ENCODE results near the gene ADCY5.
A peak's percentile ranks its signal among the peaks of the same experiment; 100 is the strongest.

ADCY5 gene

GRCh38 chr3:123369085-123369484 is 79.8 kb downstream of the ADCY5 start:
- Histone ChIP-seq H3K9ac (ENCODE audit: low read length in 2 of 2) (no peak overlapping the region), H3K9me3 (ENCODE audit: control insufficient read depth in 2 of 2, low read length in 2 of 2) (no peaks in the 10 kb centered on the region), H3K27me3 (ENCODE audit: control insufficient read depth in 1 of 2, insufficient read depth in 2 of 2, low read length in 2 of 2) (no peaks in the 10 kb centered on the region), H3K36me3 (ENCODE audit: control insufficient read depth in 2 of 2, insufficient read depth in 2 of 2, low read length in 2 of 2) (no peaks in the 10 kb centered on the region), H3K4me3 (ENCODE audit: low read length in 2 of 2) (no peak overlapping the region), H3K4me1 (ENCODE audit: control insufficient read depth, insufficient read depth, low read length) (peaks cover 72% of the 10 kb centered on the region), H3K27ac (ENCODE audit: low read length) (peak overlapping the region; percentile 87)

- Histone ChIP-seq H3K4me3 (ENCODE audit: low read length in 2 of 2) (no peak overlapping the region), H3K27me3 (ENCODE audit: control insufficient read depth in 1 of 2, insufficient read depth in 2 of 2, low read length in 2 of 2) (no peaks in the 10 kb centered on the region), H3K9ac (ENCODE audit: low read length in 2 of 2) (no peak overlapping the region), H3K4me1 (ENCODE audit: control insufficient read depth, insufficient read depth, low read length) (peaks cover 63% of the 10 kb centered on the region), H3K27ac (ENCODE audit: low read length) (peak overlapping the region; percentile 55), H3K9me3 (ENCODE audit: control insufficient read depth in 2 of 2, low read length in 2 of 2) (no peaks in the 10 kb centered on the region), H3K36me3 (ENCODE audit: control insufficient read depth in 2 of 2, insufficient read depth in 2 of 2, low read length in 2 of 2) (no peaks in the 10 kb centered on the region)
Observed at GRCh38 chr3:123367467-123368154, 81.3 kb downstream of the ADCY5 start.

- Histone ChIP-seq H3K9me3 (ENCODE audit: control insufficient read depth in 2 of 2, low read length in 2 of 2) (no peaks in the 10 kb centered on the region), H3K4me1 (ENCODE audit: control insufficient read depth, insufficient read depth, low read length) (peaks cover 49% of the 10 kb centered on the region), H3K27ac (ENCODE audit: low read length) (peak overlapping the region; percentile 41), H3K27me3 (ENCODE audit: control insufficient read depth in 1 of 2, insufficient read depth in 2 of 2, low read length in 2 of 2) (no peaks in the 10 kb centered on the region), H3K4me3 (ENCODE audit: low read length in 2 of 2) (no peak overlapping the region), H3K9ac (ENCODE audit: low read length in 2 of 2) (no peak overlapping the region), H3K36me3 (ENCODE audit: control insufficient read depth in 2 of 2, insufficient read depth in 2 of 2, low read length in 2 of 2) (no peaks in the 10 kb centered on the region)
Observed at GRCh38 chr3:123365450-123366143, 83.3 kb downstream of the ADCY5 start.

GRCh38 chr3:123361071-123361470 is 87.8 kb downstream of the ADCY5 start:
- H3K9me3 ChIP-seq (ENCODE audit: control insufficient read depth in 2 of 2, low read length in 2 of 2): no peaks in the 10 kb centered on the region
- H3K4me3 ChIP-seq (ENCODE audit: low read length in 2 of 2): no peak overlapping the region
- H3K4me1 ChIP-seq (ENCODE audit: control insufficient read depth, insufficient read depth, low read length): peaks cover 25% of the 10 kb centered on the region
- H3K27me3 ChIP-seq (ENCODE audit: control insufficient read depth in 1 of 2, insufficient read depth in 2 of 2, low read length in 2 of 2): no peaks in the 10 kb centered on the region
- H3K9ac ChIP-seq (ENCODE audit: low read length in 2 of 2): no peak overlapping the region
- no peaks in the 10 kb centered on the region for H3K36me3 ChIP-seq (ENCODE audit: control insufficient read depth in 2 of 2, insufficient read depth in 2 of 2, low read length in 2 of 2)
- no peak overlapping the region for H3K27ac ChIP-seq (ENCODE audit: low read length)

GRCh38 chr3:123357275-123357674 is 91.6 kb downstream of the ADCY5 start:
- H3K9me3 ChIP-seq (ENCODE audit: control insufficient read depth in 2 of 2, low read length in 2 of 2): peaks cover 0 to 3% of the 10 kb centered on the region in 2 donors
- H3K27me3 ChIP-seq (ENCODE audit: control insufficient read depth in 1 of 2, insufficient read depth in 2 of 2, low read length in 2 of 2): no peaks in the 10 kb centered on the region
- no peak overlapping the region for H3K4me3 ChIP-seq (ENCODE audit: low read length in 2 of 2)
- H3K4me1 ChIP-seq (ENCODE audit: control insufficient read depth, insufficient read depth, low read length): peaks cover 30% of the 10 kb centered on the region
- no peaks in the 10 kb centered on the region for H3K36me3 ChIP-seq (ENCODE audit: control insufficient read depth in 2 of 2, insufficient read depth in 2 of 2, low read length in 2 of 2)
- no peak overlapping the region for H3K27ac ChIP-seq (ENCODE audit: low read length)
- no peak overlapping the region for H3K9ac ChIP-seq (ENCODE audit: low read length in 2 of 2)

GRCh38 chr3:123353850-123354233 is 95.0 kb downstream of the ADCY5 start:
- Histone ChIP-seq H3K4me1 (ENCODE audit: control insufficient read depth, insufficient read depth, low read length) (peaks cover 53% of the 10 kb centered on the region), H3K27me3 (ENCODE audit: control insufficient read depth in 1 of 2, insufficient read depth in 2 of 2, low read length in 2 of 2) (no peaks in the 10 kb centered on the region), H3K9me3 (ENCODE audit: control insufficient read depth in 2 of 2, low read length in 2 of 2) (peaks cover 0 to 3% of the 10 kb centered on the region in 2 donors), H3K36me3 (ENCODE audit: control insufficient read depth in 2 of 2, insufficient read depth in 2 of 2, low read length in 2 of 2) (no peaks in the 10 kb centered on the region), H3K27ac (ENCODE audit: low read length) (peak overlapping the region; percentile 49), H3K9ac (ENCODE audit: low read length in 2 of 2) (no peak overlapping the region), H3K4me3 (ENCODE audit: low read length in 2 of 2) (no peak overlapping the region)

- Histone ChIP-seq H3K36me3 (ENCODE audit: control insufficient read depth in 2 of 2, insufficient read depth in 2 of 2, low read length in 2 of 2) (peaks cover 0 to under 1% of the 10 kb centered on the region in 2 donors), H3K27ac (ENCODE audit: low read length) (peak overlapping the region; percentile 49), H3K4me1 (ENCODE audit: control insufficient read depth, insufficient read depth, low read length) (peaks cover 55% of the 10 kb centered on the region), H3K9ac (ENCODE audit: low read length in 2 of 2) (no peak overlapping the region), H3K4me3 (ENCODE audit: low read length in 2 of 2) (no peak overlapping the region), H3K9me3 (ENCODE audit: control insufficient read depth in 2 of 2, low read length in 2 of 2) (peaks cover 0 to 3% of the 10 kb centered on the region in 2 donors), H3K27me3 (ENCODE audit: control insufficient read depth in 1 of 2, insufficient read depth in 2 of 2, low read length in 2 of 2) (no peaks in the 10 kb centered on the region)
Observed at GRCh38 chr3:123353227-123353849, 95.6 kb downstream of the ADCY5 start.

GRCh38 chr3:123352134-123352554 is 96.7 kb downstream of the ADCY5 start:
- peaks cover 3 to 11% of the 10 kb centered on the region in 2 donors for H3K36me3 ChIP-seq (ENCODE audit: control insufficient read depth in 2 of 2, insufficient read depth in 2 of 2, low read length in 2 of 2)
- H3K9me3 ChIP-seq (ENCODE audit: control insufficient read depth in 2 of 2, low read length in 2 of 2): peaks cover 0 to 3% of the 10 kb centered on the region in 2 donors
- H3K4me3 ChIP-seq (ENCODE audit: low read length in 2 of 2): peak overlapping the region in 1 of 2 donors; percentile 44
- H3K9ac ChIP-seq (ENCODE audit: low read length in 2 of 2): no peak overlapping the region
- no peaks in the 10 kb centered on the region for H3K27me3 ChIP-seq (ENCODE audit: control insufficient read depth in 1 of 2, insufficient read depth in 2 of 2, low read length in 2 of 2)
- H3K27ac ChIP-seq (ENCODE audit: low read length): peak overlapping the region; percentile 41
- peaks cover 67% of the 10 kb centered on the region for H3K4me1 ChIP-seq (ENCODE audit: control insufficient read depth, insufficient read depth, low read length)

- Histone ChIP-seq H3K4me3 (ENCODE audit: low read length in 2 of 2) (no peak overlapping the region), H3K36me3 (ENCODE audit: control insufficient read depth in 2 of 2, insufficient read depth in 2 of 2, low read length in 2 of 2) (peaks cover 3 to 13% of the 10 kb centered on the region in 2 donors), H3K27me3 (ENCODE audit: control insufficient read depth in 1 of 2, insufficient read depth in 2 of 2, low read length in 2 of 2) (no peaks in the 10 kb centered on the region), H3K27ac (ENCODE audit: low read length) (peak overlapping the region; percentile 41), H3K9ac (ENCODE audit: low read length in 2 of 2) (no peak overlapping the region), H3K4me1 (ENCODE audit: control insufficient read depth, insufficient read depth, low read length) (peaks cover 73% of the 10 kb centered on the region), H3K9me3 (ENCODE audit: control insufficient read depth in 2 of 2, low read length in 2 of 2) (peaks cover 0 to 3% of the 10 kb centered on the region in 2 donors)
Observed at GRCh38 chr3:123351501-123351900, 97.4 kb downstream of the ADCY5 start.

- Histone ChIP-seq H3K9ac (ENCODE audit: low read length in 2 of 2) (no peak overlapping the region), H3K27ac (ENCODE audit: low read length) (no peak overlapping the region), H3K4me3 (ENCODE audit: low read length in 2 of 2) (no peak overlapping the region), H3K27me3 (ENCODE audit: control insufficient read depth in 1 of 2, insufficient read depth in 2 of 2, low read length in 2 of 2) (no peaks in the 10 kb centered on the region), H3K36me3 (ENCODE audit: control insufficient read depth in 2 of 2, insufficient read depth in 2 of 2, low read length in 2 of 2) (peaks cover 4 to 18% of the 10 kb centered on the region in 2 donors), H3K4me1 (ENCODE audit: control insufficient read depth, insufficient read depth, low read length) (peaks cover 78% of the 10 kb centered on the region), H3K9me3 (ENCODE audit: control insufficient read depth in 2 of 2, low read length in 2 of 2) (peaks cover 0 to 3% of the 10 kb centered on the region in 2 donors)
Observed at GRCh38 chr3:123350971-123351370, 97.9 kb downstream of the ADCY5 start.

All from stomach smooth muscle (tissue), 2 donors.